Neural cell (in vitro differentiated cells): Measurements from ENCODE around the gene PNMA6F. TPM values are rescaled to one million over a fixed set of nuclear protein-coding genes. Genes with fewer than 3 reads are reported as not detected.
"Not testable (repeated sequence)": the region's sequence is repeated elsewhere in the genome, so short reads cannot be mapped to it uniquely, and the experiment has no call there.

ENCODE experiments used
- H2AFZ ChIP-seq: fragments of 200-600, 300-800 bp; sonication (generic), shearing (Covaris generic); 2 replicates; pipeline ENCODE4 v1.6.0; 2014; ENCODE audit warnings: low read depth, mild to moderate bottlenecking, antibody characterized with exemption, low read length, moderate library complexity
- H3F3A ChIP-seq: fragments of 200-600 bp; shearing (Covaris generic); 2 replicates; pipeline ENCODE4 v1.6.1; 2016; ENCODE audit warnings: mild to moderate bottlenecking, moderate library complexity, mixed read lengths, antibody characterized with exemption, low read length; ENCODE audit not compliant: insufficient read depth, poor library complexity, severe bottlenecking
- H3K27ac ChIP-seq: fragments of 200-600, 300-800 bp; sonication (generic), shearing (Covaris generic); 2 replicates; pipeline ENCODE4 v1.5.1; 2014; ENCODE audit warnings: mild to moderate bottlenecking, low read length, moderate library complexity
- H3K27me3 ChIP-seq: fragments of 300-800, 200-600 bp; sonication (generic), shearing (Covaris generic); 2 replicates; pipeline ENCODE4 v1.6.0; 2014; ENCODE audit warnings: mild to moderate bottlenecking, low read depth, low read length, moderate library complexity; ENCODE audit not compliant: insufficient read depth
- H3K36me3 ChIP-seq: fragments of 300-800, 200-600 bp; sonication (generic), shearing (Covaris generic); 2 replicates; pipeline ENCODE4 v1.5.1; 2014; ENCODE audit warnings: mild to moderate bottlenecking, antibody characterized with exemption, low read length, moderate library complexity; ENCODE audit not compliant: insufficient read depth
- H3K4me2 ChIP-seq: fragments of 300-800, 200-600 bp; sonication (generic), shearing (Covaris generic); 2 replicates; pipeline ENCODE4 v1.6.0; 2014; ENCODE audit warnings: mild to moderate bottlenecking, low read length
- H3K4me3 ChIP-seq: fragments of 300-800, 200-600 bp; sonication (generic), shearing (Covaris generic); 2 replicates; pipeline ENCODE4 v1.5.1; 2014; ENCODE audit warnings: mild to moderate bottlenecking, low read length, moderate library complexity
- H3K79me2 ChIP-seq: fragments of 200-600 bp; shearing (Covaris generic); replicated peaks from 2 replicates; pipeline ENCODE4 v1.6.0; 2014; ENCODE audit warnings: mild to moderate bottlenecking, low read length, moderate library complexity; ENCODE audit not compliant: insufficient read depth
- H3K9ac ChIP-seq: fragments of 300-800, 200-600 bp; sonication (generic), shearing (Covaris generic); 2 replicates; pipeline ENCODE4 v1.6.1; 2016; ENCODE audit warnings: mild to moderate bottlenecking, low read length, mixed read lengths
- H3K9me2 ChIP-seq: fragments of 200-600 bp; shearing (Covaris generic); 2 replicates; pipeline ENCODE4 v1.6.1; 2016; ENCODE audit warnings: mild to moderate bottlenecking, low read length, mixed read lengths; ENCODE audit not compliant: insufficient read depth
- H3K9me3 ChIP-seq: fragments of 200-600, 300-800 bp; sonication (generic), shearing (Covaris generic); 2 replicates; pipeline ENCODE4 v1.6.1; 2016; ENCODE audit warnings: mild to moderate bottlenecking, mixed run types, low read length, moderate library complexity, mixed read lengths
- H4K20me1 ChIP-seq: fragments of 200-600 bp; shearing (Covaris generic); 2 replicates; pipeline ENCODE4 v1.6.1; 2016; ENCODE audit warnings: mild to moderate bottlenecking, mixed run types; ENCODE audit not compliant: insufficient read depth
- CTCF ChIP-seq: fragments of 450-650 bp; IDR thresholded peaks from 2 replicates; pipeline ENCODE4 v1.5.1; 2014; ENCODE audit warnings: antibody characterized with exemption, mild to moderate bottlenecking, moderate library complexity; ENCODE audit not compliant: poor library complexity, severe bottlenecking
- EP300 ChIP-seq: fragments of 450-650 bp; conservative IDR thresholded peaks from 2 replicates; pipeline ENCODE4 v1.6.1; 2014; ENCODE audit warnings: antibody characterized with exemption, mild to moderate bottlenecking, moderate library complexity; ENCODE audit not compliant: poor library complexity, severe bottlenecking
- EZH2 ChIP-seq: fragments of 200-600, 300-800 bp; shearing (Covaris generic), sonication (generic); IDR thresholded peaks from 2 replicates; pipeline ENCODE4 v1.6.1; 2014; ENCODE audit warnings: antibody characterized with exemption, low read length, borderline replicate concordance, mild to moderate bottlenecking; ENCODE audit not compliant: insufficient read depth, poor library complexity, severe bottlenecking
- MXI1 ChIP-seq: fragments of 450-650 bp; conservative IDR thresholded peaks from 2 replicates; pipeline ENCODE4 v1.6.1; 2014; ENCODE audit warnings: antibody characterized with exemption, mild to moderate bottlenecking; ENCODE audit not compliant: poor library complexity, severe bottlenecking
- POLR2AphosphoS5 ChIP-seq: IDR thresholded peaks from 2 replicates; pipeline ENCODE4 v1.6.1; 2012
- RAD21 ChIP-seq: fragments of 450-650 bp; conservative IDR thresholded peaks from 2 replicates; pipeline ENCODE4 v1.6.1; 2014; ENCODE audit warnings: antibody characterized with exemption, mild to moderate bottlenecking, moderate library complexity
- REST ChIP-seq: IDR thresholded peaks from 2 replicates; pipeline ENCODE4 v1.6.1; 2012; ENCODE audit warnings: borderline replicate concordance
- SMC3 ChIP-seq: fragments of 450-650 bp; conservative IDR thresholded peaks from 2 replicates; pipeline ENCODE4 v1.6.1; 2014; ENCODE audit warnings: antibody characterized with exemption, mild to moderate bottlenecking, moderate library complexity; ENCODE audit not compliant: poor library complexity
- TAF1 ChIP-seq: IDR thresholded peaks from 2 replicates; pipeline ENCODE4 v1.6.1; 2012; ENCODE audit warnings: low read depth
- polyA plus RNA-seq: library from polyadenylated mRNA; depleted of rRNA; stranded (reverse); fragments of >200 nt; gene quantifications from 2 replicates; pipeline ENCODE4 v1.2.3, GENCODE V29; 2014

PNMA6F gene
- polyA plus RNA-seq, 1 donor from 2014 or later, result 0.77 TPM

GRCh38 chrX:153327561-153327960 is 6.0 kb upstream of the PNMA6F start:
- Histone ChIP-seq H3K79me2 (no peaks in the 10 kb centered on the region), H3K4me2 (no peak overlapping the region), H3K9me3 (no peaks in the 10 kb centered on the region), H3K36me3 (no peaks in the 10 kb centered on the region), H3K27me3 (no peaks in the 10 kb centered on the region), H3K27ac (no peak overlapping the region), H4K20me1 (no peaks in the 10 kb centered on the region), H3K9ac (no peak overlapping the region), H2AFZ (no peak overlapping the region), H3K9me2 (no peaks in the 10 kb centered on the region), H3K4me3 (no peak overlapping the region), H3F3A (no peaks in the 10 kb centered on the region)
- no peak for TF ChIP-seq MXI1
- no peak for TF ChIP-seq RAD21
- TF ChIP-seq TAF1, result no peak
- TF ChIP-seq SMC3, result no peak
- TF ChIP-seq POLR2AphosphoS5, result no peak
- TF ChIP-seq CTCF, result no peak
- no peak for TF ChIP-seq REST
- TF ChIP-seq EP300, result no peak
- no peak for TF ChIP-seq EZH2

DNA sequence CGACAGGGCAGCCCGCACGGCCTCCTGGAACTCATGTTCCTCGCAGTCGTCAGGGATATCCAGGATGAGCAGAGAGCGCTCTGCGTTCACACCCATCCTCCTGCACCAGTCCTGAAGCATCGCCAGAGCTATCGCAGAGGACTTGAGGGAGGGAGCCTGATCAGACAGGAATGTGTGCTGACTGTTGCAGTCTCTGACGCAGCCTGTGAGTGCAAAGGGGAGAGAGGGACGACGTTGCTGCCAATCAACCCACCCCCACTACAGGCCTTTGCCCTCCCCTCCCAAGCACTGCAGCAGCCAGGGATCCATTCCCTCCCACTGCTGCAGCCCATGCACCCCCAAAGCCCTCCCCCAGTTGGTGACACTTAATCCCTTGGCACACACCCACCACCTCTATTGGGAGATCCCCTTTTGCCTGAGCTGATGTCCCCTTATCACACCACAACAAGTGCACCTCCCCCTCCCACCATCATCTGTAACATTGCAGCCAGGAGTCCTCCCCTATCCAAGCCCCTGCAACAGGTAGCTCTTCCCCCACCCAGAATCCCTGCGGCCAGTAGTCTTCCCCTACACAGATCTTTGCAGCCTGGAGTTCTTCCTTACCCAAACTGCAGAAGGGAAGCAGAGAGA is 897 bp downstream of the PNMA6F start:
- TF ChIP-seq POLR2AphosphoS5 (no peak), CTCF (no peak), MXI1 (no peak), EP300 (no peak), SMC3 (no peak), TAF1 (no peak), RAD21 (no peak), EZH2 (no peak), REST (no peak)
- Histone ChIP-seq H3K79me2 (no peaks in the 10 kb centered on the region), H3K36me3 (no peaks in the 10 kb centered on the region), H3K9me3 (no peaks in the 10 kb centered on the region), H3F3A (no peaks in the 10 kb centered on the region), H3K27ac (no peak overlapping the region), H3K9ac (no peak overlapping the region), H3K4me2 (no peak overlapping the region), H3K9me2 (no peaks in the 10 kb centered on the region), H2AFZ (no peak overlapping the region), H3K27me3 (no peaks in the 10 kb centered on the region), H3K4me3 (no peak overlapping the region), H4K20me1 (no peaks in the 10 kb centered on the region)

DNA sequence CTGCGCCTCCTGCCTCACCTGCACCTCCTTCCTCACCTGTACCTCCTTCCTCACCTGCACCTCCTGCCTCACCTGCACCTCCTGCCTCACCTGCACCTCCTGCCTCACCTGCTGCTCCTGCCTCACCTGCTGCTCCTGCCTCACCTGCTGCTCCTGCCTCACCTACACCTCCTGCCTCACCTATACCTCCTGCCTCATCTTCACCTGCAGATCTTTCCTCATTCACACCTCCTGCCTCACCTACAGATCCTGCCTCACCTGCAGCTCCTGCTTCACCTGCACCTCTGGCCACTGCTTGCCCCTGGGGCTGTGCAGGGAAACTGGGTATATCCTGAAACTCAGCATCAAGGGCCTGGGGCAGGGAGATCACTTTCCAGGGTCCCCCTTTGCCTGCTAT is 1.5 kb downstream of the PNMA6F start:
- not testable (repeated sequence) for H3K4me2 ChIP-seq, H3K9ac ChIP-seq, H3K4me3 ChIP-seq, H2AFZ ChIP-seq, H4K20me1 ChIP-seq, H3K9me2 ChIP-seq, H3K27me3 ChIP-seq, H3K9me3 ChIP-seq, H3F3A ChIP-seq, H3K79me2 ChIP-seq, H3K27ac ChIP-seq, H3K36me3 ChIP-seq
